ENCODE data around the gene TRIM36. TPM values are rescaled to one million over a fixed set of nuclear protein-coding genes. Genes with fewer than 3 reads are reported as not detected.

TRIM36 gene
- total and polyA plus RNA-seq, 10 of the 15 experiments (the other 5 are each of a cell fraction or from before 2014, with no cell fraction given), result 0.01 to 0.09 (median 0.07) TPM; not detected in 6

GRCh38 chr5:115098041-115098702 lies 71.5 kb downstream of the TRIM36 start:
- peak; percentile 97 for ATAC-seq
- no peaks in the 10 kb centered on the region for H3K9me3 ChIP-seq (replicated peaks; ENCODE audit: control insufficient read depth, insufficient read depth, low read length)
- H3K36me3 ChIP-seq (ENCODE audit: control insufficient read depth in 2 of 2, insufficient read depth in 2 of 2, low read length in 1 of 2), result no peaks in the 10 kb centered on the region
- BruUV-seq (replicated peaks), result no TSS peak
- H2AFZ ChIP-seq (ENCODE audit: control insufficient read depth, low read depth, low read length), result no peak overlapping the region
- ChIA-PET POLR2A (no interaction called here), CTCF (interaction anchor here (0.6 to 5.3 kb wide), 33 partner anchors 9 to 1419 kb away, joined by 3 to 72 read pairs (median 4); no protein-coding TSS in a partner anchor), RAD21 (ENCODE audit: unreplicated experiment) (interaction anchor here (0.7 to 5.3 kb wide), 16 partner anchors 9 to 525 kb away, joined by 3 to 49 read pairs (median 4); partner anchors contain the start of gene PGGT1B), SMC1A (ENCODE audit: uncharacterized antibody, unreplicated experiment) (interaction anchor here (0.8 to 4.2 kb wide), 25 partner anchors 8 to 643 kb away, joined by 3 to 65 read pairs (median 4); no protein-coding TSS in a partner anchor)
- no peak overlapping the region for H3K4me3 ChIP-seq
- H4K20me1 ChIP-seq (ENCODE audit: control insufficient read depth, insufficient read depth), result no peaks in the 10 kb centered on the region
- H3K9ac ChIP-seq (ENCODE audit: control insufficient read depth, insufficient read depth, low read length), result no peak overlapping the region
- peak; percentile 82 for FAIRE-seq
- 0% methylated on average over 2 of the region's 2 CpGs for WGBS (ENCODE audit: insufficient coverage, insufficient replicate concordance, low lambda C conversion rate, missing lambda C conversion rate)
- H3K27ac ChIP-seq (ENCODE audit: control insufficient read depth, insufficient read depth), result no peak overlapping the region
- in situ Hi-C loops (cut with MboI) (loop anchor here (5.0 kb wide), 1 partner anchor 144 kb away; no protein-coding TSS in a partner anchor), intact Hi-C loops (cut with micrococcal nuclease; ENCODE audit: unreplicated experiment) (loop anchor here (1.0 to 5.0 kb wide), 3 partner anchors 148 to 488 kb away; no protein-coding TSS in a partner anchor)
- peak; percentile 7 for DNase-seq (ENCODE audit: low read depth, low spot score)
- H3K79me2 ChIP-seq (ENCODE audit: control insufficient read depth, insufficient read depth, low read length), result no peaks in the 10 kb centered on the region
- H3K4me1 ChIP-seq (ENCODE audit: control insufficient read depth, insufficient read depth, low read length), result no peaks in the 10 kb centered on the region
- TF ChIP-seq EGR1 (IDR thresholded peaks at IDR 0.05; ENCODE audit: borderline replicate concordance in 1 of 2, low read depth in 2 of 2, low read length in 2 of 2) (no peak), CTCF (IDR thresholded peaks at IDR 0.05 in 2 of 3, conservative IDR thresholded peaks at IDR 0.05 in 1 of 3; ENCODE audit: control insufficient read depth in 2 of 3, extremely low read depth in 1 of 3, insufficient read depth in 1 of 3, low read depth in 3 of 3, low read length in 3 of 3) (peak; percentile 77 to 85 (median 78)), YY1 (IDR thresholded peaks at IDR 0.05; ENCODE audit: low read depth, low read length) (0 out of 2 replicates have a peak, but pooled peaks have one; percentile 13), SMC3 (IDR thresholded peaks at IDR 0.05; ENCODE audit: borderline replicate concordance, low read length) (peak; percentile 88), FOXM1 (IDR thresholded peaks at IDR 0.05; ENCODE audit: low read depth, low read length) (0 out of 2 replicates have a peak, but pooled peaks have one; percentile 15), RAD21 (IDR thresholded peaks at IDR 0.05; ENCODE audit: insufficient read depth, low read depth, low read length) (peak; percentile 81), BHLHE40 (IDR thresholded peaks at IDR 0.05; ENCODE audit: borderline replicate concordance in 1 of 2, low read depth in 2 of 2, low read length in 1 of 2) (0 out of 4 replicates have a peak, but pooled peaks of 1 of the 2 experiments have one; percentile 12), KAT2A (conservative IDR thresholded peaks at IDR 0.05; ENCODE audit: control insufficient read depth, low read depth, low read length) (no peak)
- H3K4me2 ChIP-seq (ENCODE audit: control insufficient read depth, insufficient read depth), result no peak overlapping the region
- H3K27me3 ChIP-seq (replicated peaks in 1 of 2; ENCODE audit: control insufficient read depth in 2 of 2, insufficient read depth in 2 of 2, low read length in 1 of 2), result no peaks in the 10 kb centered on the region

Measured in GM12878 (cell line).